GM19455 (cell line): ENCODE data around the gene TAPBP.

Experiments
- ATAC-seq: cut with Tn5 transposase; IDR thresholded peaks from one replicate; pipeline ENCODE4 v1.9.1; 2021; ENCODE audit not compliant: unreplicated experiment

Gene TAPBP

GRCh38 chr6:33249732-33250630 lies 63.9 kb downstream of the TAPBP start:
- no peak for ATAC-seq
